Mesothelial cell of epicardium (in vitro differentiated cells): Measurements from ENCODE around the gene HBA2. TPM values are rescaled to one million over a fixed set of nuclear protein-coding genes. Genes with fewer than 3 reads are reported as not detected.
"Not testable (repeated sequence)": the region's sequence is repeated elsewhere in the genome, so short reads cannot be mapped to it uniquely, and the experiment has no call there.

Experiments used
- DNase-seq, 2 experiments: peaks; one replicate each; pipeline ENCODE4 v3.0.0; 2021; ENCODE audit warnings: low spot score in 2 of 2; ENCODE audit not compliant: unreplicated experiment in 2 of 2
- H3K27ac Mint-ChIP-seq: 2 replicates; pipeline ENCODE4 v1.8.0; 2021; ENCODE audit warnings: mixed read lengths
- H3K27me3 Mint-ChIP-seq: 2 replicates; pipeline ENCODE4 v1.8.0; 2021; ENCODE audit warnings: low read depth, mixed read lengths
- H3K36me3 Mint-ChIP-seq: 2 replicates; pipeline ENCODE4 v1.8.0; 2021; ENCODE audit warnings: mixed read lengths
- H3K4me1 Mint-ChIP-seq: 2 replicates; pipeline ENCODE4 v1.8.0; 2021; ENCODE audit warnings: mixed read lengths
- H3K4me3 Mint-ChIP-seq: 2 replicates; pipeline ENCODE4 v1.8.0; 2021; ENCODE audit warnings: mild to moderate bottlenecking, moderate library complexity, mixed read lengths
- H3K9me3 Mint-ChIP-seq: 2 replicates; pipeline ENCODE4 v1.8.0; 2021; ENCODE audit warnings: mixed read lengths
- total RNA-seq: library from RNA; stranded (reverse); gene quantifications from 3 replicates; pipeline ENCODE4 v1.2.1, GENCODE V29; 2021
- TF ChIP-seq, protein P1 (sequence below): fragments of 200-600 bp; sonication (generic); IDR thresholded peaks from one replicate; pipeline ENCODE4 v1.5.0; 2021; ENCODE audit warnings: antibody characterized with exemption; ENCODE audit not compliant: unreplicated experiment

The HBA2 gene
- total RNA-seq, 1 donor from 2014 or later, result not detected

DNA sequence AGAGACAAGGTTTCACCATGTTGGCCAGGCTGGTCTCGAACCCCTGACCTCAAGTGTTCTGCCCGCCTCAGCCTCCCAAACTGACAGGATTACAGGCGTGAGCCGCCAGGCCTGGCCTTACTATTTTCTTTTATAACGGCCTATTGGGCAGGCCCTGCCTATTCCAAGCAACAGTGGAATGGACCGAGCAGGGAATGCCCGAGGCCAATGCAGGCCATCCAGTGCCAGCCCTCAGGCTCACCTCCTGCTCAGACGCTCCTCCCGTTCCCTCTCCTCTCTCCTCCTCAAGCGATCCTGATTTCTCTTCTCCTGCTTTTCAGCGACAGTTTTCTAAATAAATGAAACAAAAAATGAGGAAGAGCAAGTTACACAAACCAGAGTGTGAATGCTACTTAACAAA lies 20.0 kb downstream of the HBA2 start:
- Mint-ChIP-seq H3K36me3 (peaks cover 48% of the 10 kb centered on the region), H3K9me3 (no peaks in the 10 kb centered on the region)

DNA sequence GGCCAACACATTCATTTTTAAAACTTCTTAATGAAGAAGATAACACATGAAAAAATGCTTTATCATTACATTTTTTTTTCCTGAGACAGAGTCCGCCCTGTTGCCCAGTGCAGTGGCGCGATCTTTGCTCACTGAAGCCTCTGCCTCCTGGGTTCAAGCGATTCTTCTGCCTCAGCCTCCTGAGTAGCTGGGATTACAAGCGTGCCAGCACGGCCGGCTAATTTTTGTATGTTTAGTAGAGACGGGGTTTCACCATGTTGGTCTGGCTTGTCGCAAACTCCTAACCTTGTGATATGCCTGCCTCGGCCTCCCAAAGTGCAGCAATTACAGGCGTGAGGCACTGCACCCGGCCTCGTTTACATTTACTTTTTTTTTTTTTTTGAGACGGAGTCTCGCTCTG lies 20.8 kb downstream of the HBA2 start:
- H3K36me3 Mint-ChIP-seq, result peaks cover 53% of the 10 kb centered on the region
- no peak overlapping the region for H3K4me3 Mint-ChIP-seq
- H3K27ac Mint-ChIP-seq, result no peak overlapping the region
- no peaks in the 10 kb centered on the region for H3K4me1 Mint-ChIP-seq
- DNase-seq, result no peak
- H3K27me3 Mint-ChIP-seq, result no peaks in the 10 kb centered on the region
- no peaks in the 10 kb centered on the region for H3K9me3 Mint-ChIP-seq
- TF ChIP-seq, protein P1, sequence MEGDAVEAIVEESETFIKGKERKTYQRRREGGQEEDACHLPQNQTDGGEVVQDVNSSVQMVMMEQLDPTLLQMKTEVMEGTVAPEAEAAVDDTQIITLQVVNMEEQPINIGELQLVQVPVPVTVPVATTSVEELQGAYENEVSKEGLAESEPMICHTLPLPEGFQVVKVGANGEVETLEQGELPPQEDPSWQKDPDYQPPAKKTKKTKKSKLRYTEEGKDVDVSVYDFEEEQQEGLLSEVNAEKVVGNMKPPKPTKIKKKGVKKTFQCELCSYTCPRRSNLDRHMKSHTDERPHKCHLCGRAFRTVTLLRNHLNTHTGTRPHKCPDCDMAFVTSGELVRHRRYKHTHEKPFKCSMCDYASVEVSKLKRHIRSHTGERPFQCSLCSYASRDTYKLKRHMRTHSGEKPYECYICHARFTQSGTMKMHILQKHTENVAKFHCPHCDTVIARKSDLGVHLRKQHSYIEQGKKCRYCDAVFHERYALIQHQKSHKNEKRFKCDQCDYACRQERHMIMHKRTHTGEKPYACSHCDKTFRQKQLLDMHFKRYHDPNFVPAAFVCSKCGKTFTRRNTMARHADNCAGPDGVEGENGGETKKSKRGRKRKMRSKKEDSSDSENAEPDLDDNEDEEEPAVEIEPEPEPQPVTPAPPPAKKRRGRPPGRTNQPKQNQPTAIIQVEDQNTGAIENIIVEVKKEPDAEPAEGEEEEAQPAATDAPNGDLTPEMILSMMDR, result no peak

More for the DNA sequence above, 20.0 kb downstream of the HBA2 start:
- Mint-ChIP-seq H3K27ac (no peak overlapping the region), H3K4me1 (no peaks in the 10 kb centered on the region), H3K4me3 (no peak overlapping the region), H3K27me3 (no peaks in the 10 kb centered on the region)
- no peak for DNase-seq
- TF ChIP-seq, protein P1, result no peak

DNA sequence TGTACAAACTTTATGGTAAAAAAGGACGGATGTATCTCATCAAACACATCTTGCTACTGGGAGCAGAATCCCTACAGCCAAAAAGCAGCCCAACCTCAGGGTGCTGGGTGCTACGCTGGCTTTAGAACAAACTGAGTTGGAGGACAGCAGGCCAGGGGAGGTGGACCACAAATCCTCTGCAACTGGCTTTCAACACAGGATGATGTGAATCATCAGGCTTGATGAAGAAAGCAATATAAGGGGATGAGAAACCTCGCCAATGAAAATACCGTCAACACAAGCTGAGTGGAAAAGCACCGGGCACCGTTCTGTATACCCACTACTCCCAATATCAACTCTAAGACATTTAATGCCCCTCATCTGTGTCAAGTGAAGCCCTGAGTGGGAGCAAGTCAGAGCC lies 21.8 kb downstream of the HBA2 start:
- no peak for DNase-seq
- H3K27me3 Mint-ChIP-seq, result no peaks in the 10 kb centered on the region
- H3K4me3 Mint-ChIP-seq, result no peak overlapping the region
- H3K4me1 Mint-ChIP-seq, result no peaks in the 10 kb centered on the region
- no peak overlapping the region for H3K27ac Mint-ChIP-seq
- TF ChIP-seq, protein P1, result no peak
- no peaks in the 10 kb centered on the region for H3K9me3 Mint-ChIP-seq
- H3K36me3 Mint-ChIP-seq, result peaks cover 48% of the 10 kb centered on the region

DNA sequence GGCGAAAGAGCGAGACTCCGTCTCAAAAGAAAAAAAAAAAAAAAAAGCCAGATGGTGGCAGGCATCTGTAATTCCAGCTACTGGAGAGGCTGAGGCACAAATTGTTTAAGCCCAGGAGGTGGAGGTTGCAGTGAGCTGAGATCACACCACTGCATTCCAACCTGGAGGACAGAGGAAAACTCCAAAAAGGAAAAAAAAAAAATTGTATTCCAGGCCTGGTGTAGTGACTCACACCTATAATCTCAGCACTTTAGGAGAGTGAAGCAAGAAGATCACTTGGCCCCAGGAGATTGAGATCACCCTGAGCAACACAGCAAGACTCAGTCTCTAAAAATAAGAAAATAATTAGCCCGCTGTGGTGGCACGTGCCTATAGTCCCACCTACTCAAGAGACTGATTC lies 27.7 kb downstream of the HBA2 start:
- H3K27me3 Mint-ChIP-seq, result no peaks in the 10 kb centered on the region
- DNase-seq, result no peak
- no peaks in the 10 kb centered on the region for H3K4me1 Mint-ChIP-seq
- TF ChIP-seq, protein P1, result no peak
- no peak overlapping the region for H3K4me3 Mint-ChIP-seq
- H3K36me3 Mint-ChIP-seq, result peaks cover 36% of the 10 kb centered on the region
- no peaks in the 10 kb centered on the region for H3K9me3 Mint-ChIP-seq
- H3K27ac Mint-ChIP-seq, result no peak overlapping the region

DNA sequence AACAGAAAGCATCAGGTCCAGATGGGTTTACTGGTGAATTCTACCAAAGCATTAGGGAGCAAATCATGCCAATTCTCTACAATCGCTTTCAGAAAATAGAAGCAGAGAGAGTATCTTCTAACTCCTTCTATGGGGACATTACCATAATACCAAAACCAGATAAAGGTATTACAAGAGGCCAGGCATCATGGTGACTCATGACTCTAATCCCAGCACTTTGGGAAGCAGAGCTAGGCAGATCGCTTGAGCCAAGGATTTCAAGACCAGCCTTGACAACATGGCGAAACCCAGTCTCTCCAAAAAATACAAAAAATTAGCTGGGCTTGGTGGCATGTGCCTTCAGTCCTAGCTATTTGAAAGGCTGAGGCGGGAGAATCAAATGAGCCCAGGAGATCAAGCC lies 30.6 kb downstream of the HBA2 start:
- H3K27ac Mint-ChIP-seq, result no peak overlapping the region
- H3K27me3 Mint-ChIP-seq, result no peaks in the 10 kb centered on the region
- TF ChIP-seq, protein P1, result no peak
- no peaks in the 10 kb centered on the region for H3K9me3 Mint-ChIP-seq
- H3K4me3 Mint-ChIP-seq, result no peak overlapping the region
- H3K4me1 Mint-ChIP-seq, result no peaks in the 10 kb centered on the region
- peaks cover 45% of the 10 kb centered on the region for H3K36me3 Mint-ChIP-seq
- DNase-seq, result no peak

DNA sequence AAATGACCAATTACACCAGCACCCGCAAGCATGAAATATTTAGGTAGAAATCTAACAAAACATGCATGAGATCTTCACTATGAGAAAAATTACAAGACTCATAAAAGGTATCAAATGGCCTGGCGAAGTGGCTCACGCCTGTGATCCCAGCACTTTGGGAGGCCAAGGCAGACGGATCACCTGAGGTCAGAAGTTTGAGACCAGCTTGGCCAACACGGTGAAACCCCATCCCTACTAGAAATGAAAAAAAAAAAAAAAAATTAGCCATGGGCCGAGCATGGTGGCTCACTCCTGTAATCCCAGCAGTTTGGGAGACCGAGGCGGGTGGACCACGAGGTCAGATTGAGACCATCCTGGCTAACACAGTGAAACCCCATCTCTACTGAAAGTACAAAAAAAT lies 31.4 kb downstream of the HBA2 start:
- H3K36me3 Mint-ChIP-seq, result peaks cover 44% of the 10 kb centered on the region
- H3K9me3 Mint-ChIP-seq, DNase-seq, H3K27ac Mint-ChIP-seq, H3K4me3 Mint-ChIP-seq, H3K4me1 Mint-ChIP-seq, H3K27me3 Mint-ChIP-seq: not testable (repeated sequence)

DNA sequence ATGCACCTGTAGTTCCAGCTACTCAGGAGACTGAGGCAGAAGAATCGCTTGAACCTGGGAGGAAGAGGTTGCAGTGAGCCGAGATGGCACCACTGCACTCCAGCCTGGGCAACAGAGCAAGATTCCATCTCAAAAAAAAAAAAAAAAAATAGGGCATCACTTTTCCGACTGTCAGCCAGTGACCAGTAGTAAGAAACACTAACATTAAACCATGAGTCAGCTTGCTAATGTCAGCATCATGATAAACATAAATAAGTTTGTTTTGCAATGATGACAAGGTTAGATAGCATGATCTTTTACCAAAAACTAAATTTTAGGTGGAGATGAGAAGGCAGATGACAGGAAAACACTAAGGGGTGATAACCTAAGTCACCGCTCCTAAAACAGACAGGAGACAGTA lies 36.7 kb downstream of the HBA2 start:
- not testable (repeated sequence) for H3K4me1 Mint-ChIP-seq, DNase-seq, H3K4me3 Mint-ChIP-seq, H3K27ac Mint-ChIP-seq, H3K9me3 Mint-ChIP-seq, H3K27me3 Mint-ChIP-seq
- H3K36me3 Mint-ChIP-seq, result peaks cover 40% of the 10 kb centered on the region

DNA sequence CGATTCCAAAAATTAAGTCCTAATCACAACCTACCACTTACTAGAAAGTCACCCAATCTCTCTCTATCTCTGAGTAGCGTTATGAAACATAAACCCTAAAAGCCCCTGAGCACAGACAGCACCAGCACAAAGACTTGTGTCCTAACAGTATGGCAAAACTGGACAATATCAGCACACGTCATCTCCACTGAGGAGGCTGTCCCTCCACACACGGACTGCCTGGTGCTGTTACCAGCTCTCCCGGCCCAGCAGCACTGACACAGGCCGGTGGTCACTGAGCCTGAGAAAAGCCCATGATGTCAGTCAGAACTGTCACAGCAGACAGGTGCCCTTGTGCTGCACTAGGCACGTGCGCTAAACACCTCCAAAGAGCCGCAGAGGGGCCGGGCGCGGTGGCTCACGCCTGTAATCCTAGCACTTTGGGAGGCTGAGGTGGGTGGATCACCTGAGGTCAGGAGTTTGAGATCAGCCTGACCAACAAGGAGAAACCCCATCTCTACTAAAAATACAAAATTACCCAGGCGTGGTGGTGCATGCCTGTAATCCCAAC lies 39.0 kb downstream of the HBA2 start:
- not testable (repeated sequence) for H3K27ac Mint-ChIP-seq, H3K4me1 Mint-ChIP-seq, H3K27me3 Mint-ChIP-seq, DNase-seq, H3K9me3 Mint-ChIP-seq, H3K4me3 Mint-ChIP-seq
- H3K36me3 Mint-ChIP-seq, result peaks cover 44% of the 10 kb centered on the region
